ENCODE measurements around the gene HOXD4. TPM values are rescaled to one million over a fixed set of nuclear protein-coding genes. Genes with fewer than 3 reads are reported as not detected.

The HOXD4 gene
- total RNA-seq, 3 donors from 2014 or later = not detected

GRCh38 chr2:176186024-176186423 lies 34.7 kb downstream of the HOXD4 start:
- Mint-ChIP-seq H3K27me3 (ENCODE audit: low read depth) (peaks cover 70% of the 10 kb centered on the region), H3K4me3 (no peak overlapping the region)

GRCh38 chr2:176187200-176187898 lies 36.0 kb downstream of the HOXD4 start:
- Mint-ChIP-seq H3K27me3 (ENCODE audit: low read depth) (peaks cover 73% of the 10 kb centered on the region), H3K4me1 (ENCODE audit: low read depth) (peaks cover 18% of the 10 kb centered on the region), H3K36me3 (ENCODE audit: insufficient read depth) (no peaks in the 10 kb centered on the region), H3K4me3 (peak overlapping the region; percentile 80), H3K9me3 (no peaks in the 10 kb centered on the region)
- DNase-seq (no peak), ATAC-seq (peak in 1 of 2 donors; percentile 29)

More at GRCh38 chr2:176186024-176186423, 34.7 kb downstream of the HOXD4 start:
- no peak for ATAC-seq
- Mint-ChIP-seq H3K9me3 (no peaks in the 10 kb centered on the region), H3K4me1 (ENCODE audit: low read depth) (peaks cover 18% of the 10 kb centered on the region), H3K36me3 (ENCODE audit: insufficient read depth) (no peaks in the 10 kb centered on the region)
- no peak for DNase-seq

DNA sequence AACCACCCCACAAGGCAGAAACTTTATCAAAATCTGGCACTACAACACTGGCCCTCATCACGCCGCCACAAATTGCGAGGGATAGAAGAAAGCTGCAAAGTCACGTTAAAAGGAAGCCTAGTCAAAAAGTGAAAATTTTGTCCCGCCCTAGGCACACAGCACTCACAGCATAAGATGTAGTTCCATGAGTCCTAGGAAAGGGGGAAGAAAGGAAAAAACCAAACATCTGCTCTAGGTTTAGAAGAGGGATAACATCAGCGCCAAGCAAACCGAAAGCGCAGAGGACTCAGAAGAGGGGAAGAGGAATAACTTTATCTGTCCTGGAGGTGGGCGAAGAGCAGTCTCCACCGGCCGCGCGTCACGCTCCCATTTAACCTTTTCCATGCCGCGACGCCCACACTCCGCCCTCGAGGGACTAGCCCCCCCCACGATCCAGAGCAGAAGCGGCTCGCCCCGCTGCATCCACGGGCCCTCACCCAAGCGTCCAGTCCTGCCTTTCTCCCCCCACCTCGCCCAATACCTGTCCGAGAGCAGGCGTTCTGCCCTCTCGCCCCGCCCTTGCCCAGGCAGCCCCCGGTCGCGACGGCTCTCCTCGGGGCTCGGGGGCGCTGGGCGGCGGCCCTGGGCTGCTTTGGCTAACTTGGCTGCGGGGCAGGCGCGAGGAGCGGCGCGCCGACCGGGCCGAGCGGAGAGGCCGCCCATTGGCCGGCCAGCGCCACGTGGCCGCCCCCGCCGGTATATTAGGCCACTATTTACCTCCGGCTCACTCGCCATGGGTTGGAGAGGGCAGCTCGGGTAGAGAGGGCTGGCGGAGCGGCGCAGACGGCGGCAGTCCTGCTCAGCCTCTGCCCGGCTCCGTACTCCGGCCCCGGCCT lies 36.8 kb downstream of the HOXD4 start, which contains the start of gene HOXD1:
Gene HOXD1 (plus strand): TSS at position 770 of the 875 bp plus-strand sequence. CDS start 134 bp downstream, outside the sequence.
- no peak for DNase-seq
- Mint-ChIP-seq H3K4me1 (ENCODE audit: low read depth) (peaks cover 18% of the 10 kb centered on the region), H3K9me3 (no peaks in the 10 kb centered on the region), H3K36me3 (ENCODE audit: insufficient read depth) (no peaks in the 10 kb centered on the region), H3K4me3 (peak within 1 kb of the TSS; percentile 80), H3K27me3 (ENCODE audit: low read depth) (peaks cover 78% of the 10 kb centered on the region)
- ATAC-seq = peak; percentile 39 to 49

DNA sequence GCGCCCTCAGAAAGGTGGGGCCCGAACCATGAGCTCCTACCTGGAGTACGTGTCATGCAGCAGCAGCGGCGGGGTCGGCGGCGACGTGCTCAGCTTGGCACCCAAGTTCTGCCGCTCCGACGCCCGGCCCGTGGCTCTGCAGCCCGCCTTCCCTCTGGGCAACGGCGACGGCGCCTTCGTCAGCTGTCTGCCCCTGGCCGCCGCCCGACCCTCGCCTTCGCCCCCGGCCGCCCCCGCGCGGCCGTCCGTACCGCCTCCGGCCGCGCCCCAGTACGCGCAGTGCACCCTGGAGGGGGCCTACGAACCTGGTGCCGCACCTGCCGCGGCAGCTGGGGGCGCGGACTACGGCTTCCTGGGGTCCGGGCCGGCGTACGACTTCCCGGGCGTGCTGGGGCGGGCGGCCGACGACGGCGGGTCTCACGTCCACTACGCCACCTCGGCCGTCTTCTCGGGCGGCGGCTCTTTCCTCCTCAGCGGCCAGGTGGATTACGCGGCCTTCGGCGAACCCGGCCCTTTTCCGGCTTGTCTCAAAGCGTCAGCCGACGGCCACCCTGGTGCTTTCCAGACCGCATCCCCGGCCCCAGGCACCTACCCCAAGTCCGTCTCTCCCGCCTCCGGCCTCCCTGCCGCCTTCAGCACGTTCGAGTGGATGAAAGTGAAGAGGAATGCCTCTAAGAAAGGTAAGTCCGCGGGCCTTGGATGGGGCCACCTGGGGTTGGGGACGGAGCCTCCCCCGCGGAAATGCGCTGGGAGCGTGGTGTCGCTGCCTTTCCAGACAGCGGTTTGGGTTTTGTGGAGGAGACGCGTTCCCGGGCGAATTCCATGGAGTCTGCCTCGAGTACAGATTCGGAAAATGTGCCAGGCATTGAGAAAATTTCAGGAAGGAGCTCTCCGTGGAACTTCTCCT lies 37.7 kb downstream of the HOXD4 start:
- no peaks in the 10 kb centered on the region for H3K9me3 Mint-ChIP-seq
- H3K4me3 Mint-ChIP-seq = peak overlapping the region; percentile 60
- H3K36me3 Mint-ChIP-seq (ENCODE audit: insufficient read depth) = no peaks in the 10 kb centered on the region
- peaks cover 73% of the 10 kb centered on the region for H3K27me3 Mint-ChIP-seq (ENCODE audit: low read depth)
- peak; percentile 45 to 55 for ATAC-seq
- H3K4me1 Mint-ChIP-seq (ENCODE audit: low read depth) = peaks cover 18% of the 10 kb centered on the region
- DNase-seq = no peak

- H3K36me3 Mint-ChIP-seq (ENCODE audit: insufficient read depth) = no peaks in the 10 kb centered on the region
- H3K9me3 Mint-ChIP-seq = no peaks in the 10 kb centered on the region
- peak overlapping the region; percentile 60 for H3K4me3 Mint-ChIP-seq
- peaks cover 18% of the 10 kb centered on the region for H3K4me1 Mint-ChIP-seq (ENCODE audit: low read depth)
- DNase-seq (no peak), ATAC-seq (no peak)
- H3K27me3 Mint-ChIP-seq (ENCODE audit: low read depth) = peaks cover 71% of the 10 kb centered on the region
Observed at GRCh38 chr2:176189681-176190641, 38.6 kb downstream of the HOXD4 start.

GRCh38 chr2:176192351-176192750 lies 41.0 kb downstream of the HOXD4 start:
- Mint-ChIP-seq H3K9me3 (no peaks in the 10 kb centered on the region), H3K4me1 (ENCODE audit: low read depth) (peaks cover 16% of the 10 kb centered on the region), H3K27me3 (ENCODE audit: low read depth) (peaks cover 70% of the 10 kb centered on the region), H3K4me3 (no peak overlapping the region), H3K36me3 (ENCODE audit: insufficient read depth) (no peaks in the 10 kb centered on the region)
- ATAC-seq (no peak), DNase-seq (no peak)

- no peaks in the 10 kb centered on the region for H3K9me3 Mint-ChIP-seq
- no peaks in the 10 kb centered on the region for H3K36me3 Mint-ChIP-seq (ENCODE audit: insufficient read depth)
- no peak overlapping the region for H3K4me3 Mint-ChIP-seq
- H3K27me3 Mint-ChIP-seq (ENCODE audit: low read depth) = peaks cover 70% of the 10 kb centered on the region
- ATAC-seq (no peak), DNase-seq (no peak)
- peaks cover 9% of the 10 kb centered on the region for H3K4me1 Mint-ChIP-seq (ENCODE audit: low read depth)
Observed at GRCh38 chr2:176193048-176193447, 41.7 kb downstream of the HOXD4 start.

DNA sequence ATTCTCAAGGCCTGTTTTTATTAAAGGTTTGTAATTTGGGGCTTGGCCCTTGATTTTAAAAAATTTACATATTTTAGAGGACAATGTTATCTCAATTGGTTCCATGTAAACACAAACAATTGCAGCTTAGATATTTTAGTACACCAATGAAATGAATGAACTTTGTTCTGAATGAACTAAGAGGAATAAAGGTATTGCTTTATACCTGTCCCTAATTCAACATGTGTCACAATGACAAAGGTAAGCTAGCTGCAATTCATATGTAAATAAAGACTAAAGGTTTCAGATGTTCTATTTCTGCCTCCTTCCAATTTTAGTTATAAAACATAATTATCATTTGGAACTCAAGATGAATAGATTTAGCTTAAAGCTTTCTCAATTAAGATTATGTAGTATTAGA lies 48.6 kb downstream of the HOXD4 start:
- H3K36me3 Mint-ChIP-seq (ENCODE audit: insufficient read depth) = no peaks in the 10 kb centered on the region
- no peak for ATAC-seq
- no peak for DNase-seq
- no peaks in the 10 kb centered on the region for H3K9me3 Mint-ChIP-seq
- no peak overlapping the region for H3K4me3 Mint-ChIP-seq
- no peaks in the 10 kb centered on the region for H3K4me1 Mint-ChIP-seq (ENCODE audit: low read depth)
- H3K27me3 Mint-ChIP-seq (ENCODE audit: low read depth) = peaks cover 44% of the 10 kb centered on the region

GRCh38 chr2:176200971-176201370 lies 49.6 kb downstream of the HOXD4 start:
- ATAC-seq (no peak), DNase-seq (no peak)
- H3K27me3 Mint-ChIP-seq (ENCODE audit: low read depth) = peaks cover 35% of the 10 kb centered on the region
- no peaks in the 10 kb centered on the region for H3K36me3 Mint-ChIP-seq (ENCODE audit: insufficient read depth)
- no peak overlapping the region for H3K4me3 Mint-ChIP-seq
- no peaks in the 10 kb centered on the region for H3K4me1 Mint-ChIP-seq (ENCODE audit: low read depth)
- no peaks in the 10 kb centered on the region for H3K9me3 Mint-ChIP-seq

GRCh38 chr2:176202491-176202890 lies 51.1 kb downstream of the HOXD4 start:
- DNase-seq (no peak), ATAC-seq (no peak)
- H3K9me3 Mint-ChIP-seq = no peaks in the 10 kb centered on the region
- H3K36me3 Mint-ChIP-seq (ENCODE audit: insufficient read depth) = no peaks in the 10 kb centered on the region
- no peaks in the 10 kb centered on the region for H3K4me1 Mint-ChIP-seq (ENCODE audit: low read depth)
- no peak overlapping the region for H3K4me3 Mint-ChIP-seq
- peaks cover 25% of the 10 kb centered on the region for H3K27me3 Mint-ChIP-seq (ENCODE audit: low read depth)
